ENCODE data around the gene CYP3A7.
A peak's percentile ranks its signal among the peaks of the same experiment; 100 is the strongest.
"Not testable (repeated sequence)": the region's sequence is repeated elsewhere in the genome, so short reads cannot be mapped to it uniquely, and the experiment has no call there.

CYP3A7 gene

GRCh38 chr7:99698867-99699730 is 35.9 kb downstream of the CYP3A7 start:
- not testable (repeated sequence) for DNase-seq

DNA sequence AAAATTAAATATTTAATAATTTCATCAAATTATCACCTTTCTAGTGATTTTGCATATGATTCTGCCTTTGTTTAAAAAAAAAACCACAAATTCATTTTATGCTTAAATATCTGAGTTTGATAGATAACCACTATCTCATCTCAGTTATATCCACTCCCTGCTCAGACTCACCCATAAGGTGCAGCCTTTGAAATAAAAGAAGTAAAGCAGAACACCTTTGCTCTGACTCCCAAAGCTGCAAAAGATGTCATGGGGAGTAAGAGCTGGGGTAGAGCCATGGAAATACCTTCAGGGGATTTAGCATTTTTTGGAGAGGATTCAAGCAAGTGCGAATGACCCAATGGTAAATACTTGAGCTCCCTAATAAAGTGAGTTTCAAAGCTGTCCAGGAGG is 40.1 kb downstream of the CYP3A7 start:
- DNase-seq, result no peak

GRCh38 chr7:99694201-99694911 is 40.6 kb downstream of the CYP3A7 start:
- no peak for DNase-seq

DNA sequence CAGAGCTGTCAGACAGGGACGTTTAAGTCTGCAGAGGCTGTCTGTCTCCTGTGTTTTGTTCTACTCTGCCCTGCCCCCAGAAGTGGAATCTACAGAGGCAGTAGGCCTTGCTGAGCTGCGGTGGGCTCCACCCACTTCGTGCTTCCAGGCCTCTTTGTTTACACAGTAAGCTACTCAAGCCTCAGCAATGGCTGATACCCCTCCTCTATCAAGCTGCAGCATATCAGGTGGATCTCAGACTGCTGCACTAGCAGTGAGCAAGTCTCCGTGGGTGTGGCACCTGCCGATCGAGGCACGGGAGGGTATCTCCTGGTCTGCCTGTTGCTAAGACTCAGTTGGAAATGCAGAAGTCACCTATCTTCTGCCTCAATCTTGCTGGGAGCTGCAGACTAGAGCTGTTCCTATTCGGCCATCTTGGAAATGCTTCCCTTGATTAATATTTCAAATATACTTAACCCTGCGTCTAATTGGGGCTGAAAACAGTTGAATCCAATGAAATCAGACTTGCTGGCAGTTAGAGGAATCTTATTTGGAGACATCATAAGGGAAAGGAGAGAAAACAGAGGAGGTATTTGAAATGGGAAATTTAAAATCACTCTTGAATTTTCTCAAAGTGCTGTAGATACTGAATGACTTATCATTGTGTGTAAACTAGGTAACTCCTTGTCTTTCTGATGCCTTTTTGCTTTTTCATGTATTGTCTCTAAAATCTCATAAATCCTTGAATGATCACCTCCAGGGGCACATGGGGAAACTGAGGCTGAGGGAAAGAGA is 41.4 kb downstream of the CYP3A7 start:
- DNase-seq, result peak; percentile 6

DNA sequence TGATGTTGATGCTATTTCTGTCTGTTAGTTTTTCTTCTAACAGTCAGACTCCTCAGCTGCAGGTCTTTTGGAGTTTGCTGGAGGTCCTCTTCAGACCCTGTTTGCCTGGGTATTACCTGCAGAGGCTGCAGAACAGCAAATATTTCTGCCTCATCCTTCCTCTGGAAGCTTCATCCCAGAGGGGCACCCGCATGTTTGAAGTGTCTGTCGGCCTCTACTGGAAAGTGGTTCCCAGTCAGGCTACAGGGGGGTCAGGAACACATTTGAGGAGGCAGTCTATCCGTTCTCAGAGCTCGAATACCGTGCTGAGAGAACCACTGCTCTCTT is 41.9 kb downstream of the CYP3A7 start:
- no peak for DNase-seq

DNA sequence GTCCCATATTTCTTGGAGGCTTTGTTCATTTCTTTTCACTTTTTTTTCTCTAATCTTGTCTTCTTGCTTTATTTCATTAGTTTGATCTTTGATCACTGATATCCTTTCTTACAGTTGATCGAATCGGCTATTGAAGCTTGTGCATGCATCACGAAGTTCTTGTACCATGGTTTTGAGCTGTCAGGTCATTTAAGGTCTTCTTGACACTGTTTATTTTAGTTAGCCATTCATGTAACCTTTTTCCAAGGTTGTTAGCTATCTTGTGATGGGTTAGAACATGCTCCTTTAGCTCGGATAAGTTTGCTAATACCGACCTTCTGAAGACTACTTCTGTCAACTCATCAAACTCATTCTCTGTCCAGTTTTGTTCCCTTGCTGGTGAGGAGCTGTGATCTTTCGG is 42.4 kb downstream of the CYP3A7 start:
- not testable (repeated sequence) for DNase-seq

GRCh38 chr7:99691658-99692057 is 43.3 kb downstream of the CYP3A7 start:
- DNase-seq, result not testable (repeated sequence)

- not testable (repeated sequence) for DNase-seq
These were observed 44.1 kb downstream of the CYP3A7 start for GRCh38 chr7:99690918-99691317.

DNA sequence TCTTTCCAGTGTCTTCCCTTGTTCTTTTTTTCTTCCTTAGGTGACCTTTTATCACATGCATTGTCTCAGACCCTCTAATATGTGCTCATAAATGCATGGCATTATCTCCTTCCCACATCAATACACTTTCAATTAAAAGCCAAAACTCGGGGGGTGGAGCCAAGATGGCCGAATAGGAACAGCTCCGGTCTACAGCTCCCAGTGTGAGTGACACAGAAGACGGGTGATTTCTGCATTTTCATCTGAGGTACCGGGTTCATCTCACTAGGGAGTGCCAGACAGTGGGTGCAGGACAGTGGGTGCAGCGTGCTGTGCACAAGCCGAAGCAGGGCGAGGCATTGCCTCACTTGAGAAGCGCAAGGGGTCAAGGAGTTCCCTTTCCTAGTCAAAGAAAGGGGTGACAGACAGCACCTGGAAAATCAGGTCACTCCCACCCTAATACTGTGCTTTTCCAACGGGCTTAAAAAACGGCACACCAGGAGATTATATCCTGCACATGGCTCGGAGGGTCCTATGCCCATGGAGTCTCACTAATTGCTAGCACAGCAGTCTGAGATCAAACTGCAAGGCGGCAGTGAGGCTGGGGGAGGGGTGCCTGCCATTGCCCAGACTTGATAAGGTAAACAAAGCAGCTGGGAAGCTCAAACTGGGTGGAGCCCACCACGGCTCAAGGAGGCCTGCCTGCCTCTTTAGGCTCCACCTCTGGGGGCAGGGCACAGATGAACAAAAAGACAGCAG is 49.0 kb downstream of the CYP3A7 start:
- DNase-seq, result not testable (repeated sequence)

- no peak for DNase-seq
These were observed 49.8 kb downstream of the CYP3A7 start for GRCh38 chr7:99685129-99685758.

DNA sequence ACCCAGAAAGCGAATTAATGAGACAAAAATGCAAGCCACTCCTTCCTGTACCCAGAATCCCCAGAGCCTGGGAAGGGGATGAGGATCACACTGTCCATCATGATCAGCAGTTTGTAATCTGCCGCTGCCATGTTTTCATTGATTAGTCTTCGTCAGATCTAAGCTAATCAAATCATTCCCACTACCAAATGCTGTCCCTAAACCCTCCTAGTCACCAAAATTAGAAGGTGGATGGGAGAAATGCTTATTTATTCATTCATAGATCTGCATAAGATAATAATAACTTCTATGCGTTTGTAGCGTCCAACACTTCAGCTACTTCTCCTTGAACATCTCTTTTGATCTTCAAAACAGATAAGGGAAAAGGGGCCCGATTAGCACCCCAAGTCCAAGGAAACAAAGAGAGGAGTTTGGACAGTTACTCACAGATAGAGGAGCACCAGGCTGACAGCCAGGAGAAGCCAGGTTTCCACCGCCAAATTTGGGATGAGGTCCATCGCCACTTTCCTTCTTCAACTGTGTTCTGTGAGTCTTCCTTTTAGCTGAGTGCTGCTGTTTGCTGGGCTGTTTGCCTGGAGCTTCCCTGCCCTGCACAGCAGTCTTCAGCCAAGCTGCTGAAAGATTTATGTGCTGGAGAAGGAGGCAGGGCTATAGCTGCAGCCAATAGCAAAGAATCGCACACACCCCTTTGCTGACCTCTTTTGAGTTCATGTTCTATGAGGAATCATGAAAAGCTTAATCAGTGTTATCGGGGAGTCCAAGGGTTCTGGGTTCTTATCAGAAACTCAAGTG is 55.4 kb downstream of the CYP3A7 start, which contains the start of gene CYP3A5:
TSS of gene CYP3A5 (minus strand) at position 597 of the 792 bp plus-strand sequence. CDS start at position 497, 100 bp downstream.
- peak; percentile 6 for DNase-seq

GRCh38 chr7:99679032-99679399 is 56.0 kb downstream of the CYP3A7 start:
- DNase-seq, result no peak

DNA sequence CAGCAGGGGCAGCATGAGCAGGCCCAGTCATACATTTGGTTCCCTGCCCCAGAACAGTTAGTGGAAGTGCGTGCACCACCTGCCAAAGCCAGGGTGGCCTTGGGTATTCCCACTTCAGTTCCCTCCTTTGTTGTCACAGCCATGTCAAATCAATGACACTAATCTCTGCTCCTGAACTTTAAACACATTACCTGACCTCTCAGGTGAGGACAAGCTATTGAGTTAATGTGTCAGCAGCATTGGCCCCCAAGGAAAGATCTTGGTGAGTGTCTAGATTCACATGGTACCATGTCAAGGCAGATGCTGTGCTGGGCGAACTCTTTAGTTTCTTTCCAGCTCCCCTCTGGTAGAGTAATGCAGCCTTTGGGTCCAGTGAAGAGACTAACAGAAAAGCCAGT is 57.3 kb downstream of the CYP3A7 start:
- DNase-seq, result no peak

DNA sequence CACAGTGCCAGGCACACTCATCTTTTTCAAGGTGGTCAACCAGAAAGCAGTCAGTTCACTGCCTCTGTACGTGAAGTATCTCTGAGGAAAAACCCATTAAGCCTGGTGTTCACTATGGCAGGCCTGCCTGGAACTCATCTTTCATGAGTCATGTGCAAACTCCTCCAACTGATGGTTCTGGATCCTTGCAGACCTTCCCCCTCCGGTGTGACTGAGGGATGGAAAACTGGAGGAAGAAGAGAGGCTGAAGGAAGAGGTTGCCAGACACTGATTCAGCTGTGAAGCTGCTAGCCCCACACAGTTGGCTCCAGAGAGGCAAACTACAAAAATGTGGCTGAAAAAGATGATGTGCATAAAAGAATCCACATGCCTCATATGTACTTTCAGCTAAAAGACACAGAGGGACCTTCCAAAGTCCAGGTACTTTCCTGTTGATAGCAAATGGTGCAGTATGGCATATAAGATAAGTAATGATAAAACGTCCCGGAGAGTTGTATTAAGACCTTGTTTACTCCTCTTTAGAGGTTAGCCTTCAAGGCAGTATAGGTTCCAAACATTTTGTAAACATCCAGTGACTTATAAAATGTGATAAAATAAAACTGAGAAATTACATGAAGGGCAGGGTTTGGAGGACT is 57.9 kb downstream of the CYP3A7 start:
- no peak for DNase-seq

- no peak for DNase-seq
These were observed 59.8 kb downstream of the CYP3A7 start for GRCh38 chr7:99674995-99675742.

- no peak for DNase-seq
These were observed 62.4 kb downstream of the CYP3A7 start for GRCh38 chr7:99672573-99672972.

GRCh38 chr7:99669782-99670181 is 65.2 kb downstream of the CYP3A7 start:
- no peak for DNase-seq

DNA sequence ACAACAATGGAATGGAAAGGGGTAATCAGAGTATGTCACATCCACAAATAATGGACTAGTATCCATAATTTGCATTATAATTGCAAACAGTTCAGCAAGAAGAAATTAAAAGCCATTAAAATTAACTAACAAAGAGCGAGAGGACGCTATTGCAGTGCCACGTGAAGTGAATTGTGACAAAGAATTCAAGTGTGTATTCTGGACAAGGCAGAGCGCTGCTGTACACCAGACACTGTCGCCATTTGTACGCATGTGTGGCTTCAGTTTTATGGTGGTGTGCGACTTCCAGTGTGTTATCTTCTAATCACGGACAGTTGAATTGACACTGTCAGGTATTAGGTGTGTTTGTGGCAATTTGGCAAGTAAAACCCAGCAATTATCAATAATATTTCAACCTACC is 66.5 kb downstream of the CYP3A7 start:
- no peak for DNase-seq

DNA sequence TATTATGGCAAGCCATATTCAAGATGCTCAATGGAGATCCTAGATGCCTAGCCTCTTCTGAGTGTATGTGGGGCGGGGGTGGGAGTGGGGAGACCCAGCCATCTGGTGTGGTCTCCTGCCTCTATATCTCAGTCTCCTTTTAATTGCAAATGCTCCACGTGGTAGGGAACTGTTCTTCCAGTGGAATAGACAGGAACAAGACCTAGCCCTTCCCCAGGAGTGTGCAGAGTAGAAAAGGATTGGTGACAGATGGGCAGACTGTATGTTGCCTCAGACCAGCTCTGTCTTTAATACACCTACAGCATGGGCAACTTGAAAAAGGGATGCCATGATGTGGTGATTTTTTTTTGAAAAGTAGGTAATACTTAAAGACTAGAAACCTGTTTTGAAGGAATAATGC is 67.8 kb downstream of the CYP3A7 start:
- no peak for DNase-seq

- DNase-seq, result no peak
These were observed 69.0 kb downstream of the CYP3A7 start for GRCh38 chr7:99666013-99666395.

Data from retina (tissue), 1 donor.